Urothelium cell line (cell line): ENCODE data around the gene FAM234A.
"Not testable (repeated sequence)": the region's sequence is repeated elsewhere in the genome, so short reads cannot be mapped to it uniquely, and the experiment has no call there.

Source experiments
- DNase-seq: peaks from one replicate; pipeline ENCODE4 v3.0.0; 2011; ENCODE audit warnings: low spot score, mixed read lengths
- FAIRE-seq: peaks from 2 replicates; lab custom pipeline; 2011; peaks lifted over from hg19 to GRCh38; lab: Jason Lieb, UNC

The FAM234A gene

GRCh38 chr16:230351-230750, 4.3 kb upstream of the FAM234A start:
- FAIRE-seq, DNase-seq: not testable (repeated sequence)

- FAIRE-seq (no peak), DNase-seq (no peak)
Observed at GRCh38 chr16:230949-231348, 3.7 kb upstream of the FAM234A start.

- FAIRE-seq: no peak
Observed at GRCh38 chr16:239948-240277, 5.3 kb downstream of the FAM234A start.

GRCh38 chr16:240559-240958, 5.9 kb downstream of the FAM234A start:
- FAIRE-seq (no peak), DNase-seq (no peak)

More at GRCh38 chr16:239948-240277, 5.3 kb downstream of the FAM234A start:
- DNase-seq: no peak

- FAIRE-seq (no peak), DNase-seq (no peak)
Observed at GRCh38 chr16:242281-242680, 7.7 kb downstream of the FAM234A start.

- FAIRE-seq: no peak
- no peak for DNase-seq
Observed at GRCh38 chr16:243348-243747, 8.7 kb downstream of the FAM234A start.

GRCh38 chr16:245105-245504, 10.5 kb downstream of the FAM234A start:
- DNase-seq (no peak), FAIRE-seq (no peak)

- no peak for FAIRE-seq
- no peak for DNase-seq
Observed at GRCh38 chr16:247027-247426, 12.4 kb downstream of the FAM234A start.

GRCh38 chr16:249431-249830, 14.8 kb downstream of the FAM234A start:
- DNase-seq (no peak), FAIRE-seq (no peak)

- no peak for FAIRE-seq
- DNase-seq: no peak
Observed at GRCh38 chr16:252366-253337, 18.0 kb downstream of the FAM234A start.

GRCh38 chr16:253833-254232, 19.2 kb downstream of the FAM234A start:
- DNase-seq (no peak), FAIRE-seq (no peak)

- FAIRE-seq (no peak), DNase-seq (no peak)
Observed at GRCh38 chr16:254461-254860, 19.8 kb downstream of the FAM234A start.

GRCh38 chr16:255183-255582, 20.6 kb downstream of the FAM234A start:
- no peak for DNase-seq
- no peak for FAIRE-seq

- FAIRE-seq, DNase-seq: not testable (repeated sequence)
Observed at GRCh38 chr16:258091-258490, 23.5 kb downstream of the FAM234A start.

- FAIRE-seq (no peak), DNase-seq (no peak)
Observed at GRCh38 chr16:259226-259625, 24.6 kb downstream of the FAM234A start.

- DNase-seq (no peak), FAIRE-seq (no peak)
Observed at GRCh38 chr16:259814-260253, 25.2 kb downstream of the FAM234A start.

GRCh38 chr16:260326-260725, 25.7 kb downstream of the FAM234A start:
- FAIRE-seq (no peak), DNase-seq (no peak)

- no peak for FAIRE-seq
- DNase-seq: no peak
Observed at GRCh38 chr16:261031-261691, 26.5 kb downstream of the FAM234A start.

- no peak for FAIRE-seq
- DNase-seq: no peak
Observed at GRCh38 chr16:262121-262745, 27.6 kb downstream of the FAM234A start.

GRCh38 chr16:263182-263774, 28.7 kb downstream of the FAM234A start:
- FAIRE-seq (no peak), DNase-seq (no peak)

- FAIRE-seq: no peak
- DNase-seq: no peak
Observed at GRCh38 chr16:263944-264343, 29.3 kb downstream of the FAM234A start.
